AG09319 (cell line): ENCODE measurements around the gene TSPAN14.

Experiments used
- DNase-seq: peaks from one replicate; pipeline ENCODE4 v3.0.0-alpha.2; 2010; ENCODE audit warnings: low read depth; ENCODE audit errors: extremely low read depth
- TF ChIP-seq, protein P1 (sequence below): IDR thresholded peaks from 2 replicates; pipeline ENCODE4 v1.5.1; 2011; ENCODE audit warnings: low read depth, mild to moderate bottlenecking, inconsistent platforms, low read length, moderate library complexity

The TSPAN14 gene

DNA sequence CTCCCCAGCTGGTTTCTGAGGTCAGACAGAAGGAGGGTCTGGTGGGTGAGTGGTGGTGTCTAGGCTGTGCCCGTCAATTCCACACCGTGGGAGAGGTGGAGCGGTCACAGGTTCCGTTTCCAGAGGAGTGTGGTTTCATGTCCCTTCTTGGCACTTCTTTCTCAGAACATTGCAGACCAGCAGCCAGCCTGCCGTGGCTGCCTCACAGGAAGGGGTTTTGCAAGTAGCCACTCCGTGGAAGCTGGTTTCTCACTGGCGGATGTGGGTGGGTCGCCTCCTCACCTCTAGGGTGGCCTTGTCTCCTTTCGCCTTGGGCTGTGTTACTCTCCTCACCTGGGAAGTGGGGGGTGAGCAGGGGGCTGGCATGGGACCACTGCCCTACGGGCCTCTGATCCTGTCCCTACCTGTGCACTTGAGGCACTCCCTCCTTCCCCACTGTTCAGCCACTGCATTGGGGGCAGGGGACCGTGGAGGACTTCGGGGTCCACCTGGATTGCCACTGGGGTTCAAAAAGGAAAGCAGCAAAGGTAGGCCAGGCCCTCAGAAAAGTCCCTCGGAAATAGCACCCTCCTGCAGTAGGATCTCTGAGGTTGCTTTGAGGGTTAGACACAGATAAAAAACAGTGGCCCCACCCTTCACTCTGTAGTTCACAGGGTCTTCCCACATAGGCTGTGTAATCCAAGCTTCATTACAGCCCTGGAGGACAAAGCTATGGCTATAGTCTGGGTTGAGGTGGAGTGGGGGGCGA, 33.9 kb downstream of the TSPAN14 start:
- TF ChIP-seq, protein P1, sequence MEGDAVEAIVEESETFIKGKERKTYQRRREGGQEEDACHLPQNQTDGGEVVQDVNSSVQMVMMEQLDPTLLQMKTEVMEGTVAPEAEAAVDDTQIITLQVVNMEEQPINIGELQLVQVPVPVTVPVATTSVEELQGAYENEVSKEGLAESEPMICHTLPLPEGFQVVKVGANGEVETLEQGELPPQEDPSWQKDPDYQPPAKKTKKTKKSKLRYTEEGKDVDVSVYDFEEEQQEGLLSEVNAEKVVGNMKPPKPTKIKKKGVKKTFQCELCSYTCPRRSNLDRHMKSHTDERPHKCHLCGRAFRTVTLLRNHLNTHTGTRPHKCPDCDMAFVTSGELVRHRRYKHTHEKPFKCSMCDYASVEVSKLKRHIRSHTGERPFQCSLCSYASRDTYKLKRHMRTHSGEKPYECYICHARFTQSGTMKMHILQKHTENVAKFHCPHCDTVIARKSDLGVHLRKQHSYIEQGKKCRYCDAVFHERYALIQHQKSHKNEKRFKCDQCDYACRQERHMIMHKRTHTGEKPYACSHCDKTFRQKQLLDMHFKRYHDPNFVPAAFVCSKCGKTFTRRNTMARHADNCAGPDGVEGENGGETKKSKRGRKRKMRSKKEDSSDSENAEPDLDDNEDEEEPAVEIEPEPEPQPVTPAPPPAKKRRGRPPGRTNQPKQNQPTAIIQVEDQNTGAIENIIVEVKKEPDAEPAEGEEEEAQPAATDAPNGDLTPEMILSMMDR = no peak
- DNase-seq = no peak

DNA sequence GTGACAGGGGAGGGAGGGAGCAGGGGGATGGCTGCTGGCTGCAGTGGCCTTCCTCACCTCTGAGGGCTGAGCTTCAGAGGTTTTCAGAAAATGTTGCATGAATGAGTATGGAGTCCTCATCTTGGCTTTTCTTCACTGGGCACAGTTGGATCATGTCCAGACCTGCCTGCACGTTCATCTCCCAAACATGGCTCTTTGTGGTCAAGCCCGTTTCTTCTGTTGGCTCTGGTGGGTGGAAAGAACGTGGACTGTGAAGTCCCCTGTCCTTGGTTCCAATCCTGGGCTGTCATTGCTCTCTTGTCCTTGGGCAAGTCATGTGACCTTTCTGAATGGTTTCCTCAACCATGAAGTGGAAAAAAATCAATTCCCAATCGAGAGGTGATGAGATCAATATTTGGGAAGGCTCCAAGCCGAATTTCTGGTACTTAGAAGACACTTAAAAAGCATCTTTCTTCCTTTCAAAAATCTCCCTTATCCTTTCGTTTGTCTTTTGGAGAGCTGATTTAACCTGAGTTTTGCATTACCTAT, 34.5 kb downstream of the TSPAN14 start:
- no peak for DNase-seq
- TF ChIP-seq, protein P1 = no peak

DNA sequence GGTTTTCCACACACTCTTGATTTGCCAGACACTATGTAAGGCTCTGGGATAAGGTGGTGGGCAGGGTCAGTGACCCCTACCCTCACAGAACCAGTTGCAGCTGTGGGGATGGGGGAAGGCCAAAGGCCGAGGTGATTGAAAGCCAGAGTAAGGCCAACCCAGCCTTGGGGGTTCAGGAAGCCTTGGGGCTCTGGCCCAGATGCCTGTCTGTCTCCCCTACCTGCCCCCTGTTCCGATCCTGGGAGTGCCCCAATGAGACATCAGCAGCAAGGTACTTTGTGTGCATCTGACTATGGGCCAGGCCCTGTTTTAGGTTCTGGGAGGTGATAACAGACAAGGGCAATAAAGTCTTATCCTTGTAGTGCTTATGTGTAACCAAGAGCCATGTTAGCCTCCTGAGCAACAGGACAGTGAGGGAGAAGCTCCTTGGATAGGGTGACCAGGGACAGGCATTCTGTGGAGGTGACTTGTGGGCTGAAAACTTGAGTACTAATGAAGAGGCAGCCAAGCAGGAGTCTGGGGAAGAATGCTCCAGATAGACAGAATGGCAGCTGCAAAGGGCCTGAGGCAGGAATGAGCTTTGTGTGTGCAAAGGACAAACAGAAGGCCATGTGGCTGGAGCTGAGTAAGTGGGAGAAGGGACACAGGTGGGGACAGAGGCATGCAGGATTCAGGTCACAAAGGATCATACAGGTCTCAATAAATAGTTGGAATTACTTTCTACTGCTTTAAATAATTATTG, 35.4 kb downstream of the TSPAN14 start:
- TF ChIP-seq, protein P1 = no peak
- no peak for DNase-seq

DNA sequence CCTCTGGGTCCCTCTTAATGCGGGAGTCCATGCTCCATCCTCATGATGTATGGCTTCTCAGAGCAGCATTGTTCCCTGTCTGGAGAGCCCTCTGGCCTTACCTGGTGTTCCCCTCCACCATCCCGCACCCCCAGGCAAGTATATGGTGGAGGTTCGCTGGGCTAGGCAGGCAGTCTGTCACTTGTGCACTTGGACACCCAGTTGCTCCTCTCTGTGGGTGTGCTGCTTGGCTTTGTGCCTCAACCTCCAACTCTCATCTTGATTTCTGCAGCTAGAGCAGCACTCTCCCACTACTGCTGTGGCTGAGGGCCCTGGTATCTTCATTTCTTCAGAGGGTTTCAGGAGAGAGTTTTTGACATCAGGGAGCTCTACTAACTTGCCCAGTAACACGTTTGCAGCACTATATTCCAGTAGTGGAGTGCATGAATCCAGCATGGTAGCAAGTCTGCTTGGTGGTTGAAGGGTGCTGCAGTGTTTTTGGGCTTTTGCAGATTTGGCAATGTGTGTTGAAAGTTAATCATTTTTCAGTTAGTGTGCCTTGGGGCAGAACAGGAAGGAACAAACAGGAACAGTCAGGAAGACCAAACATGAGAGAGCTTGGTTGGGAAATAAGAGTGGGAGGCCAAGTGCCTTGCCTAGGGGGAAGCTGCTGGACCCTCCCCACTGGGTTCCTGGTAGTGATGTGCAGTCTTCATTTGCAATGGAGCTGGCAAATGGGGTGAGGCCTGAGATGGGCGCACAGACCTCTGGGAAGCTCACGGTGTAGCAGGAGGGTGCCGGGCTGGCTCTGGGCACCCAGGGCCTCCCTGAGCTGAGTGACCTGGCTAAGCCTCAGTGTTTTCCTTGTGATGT, 37.4 kb downstream of the TSPAN14 start:
- DNase-seq = no peak
- TF ChIP-seq, protein P1 = no peak

DNA sequence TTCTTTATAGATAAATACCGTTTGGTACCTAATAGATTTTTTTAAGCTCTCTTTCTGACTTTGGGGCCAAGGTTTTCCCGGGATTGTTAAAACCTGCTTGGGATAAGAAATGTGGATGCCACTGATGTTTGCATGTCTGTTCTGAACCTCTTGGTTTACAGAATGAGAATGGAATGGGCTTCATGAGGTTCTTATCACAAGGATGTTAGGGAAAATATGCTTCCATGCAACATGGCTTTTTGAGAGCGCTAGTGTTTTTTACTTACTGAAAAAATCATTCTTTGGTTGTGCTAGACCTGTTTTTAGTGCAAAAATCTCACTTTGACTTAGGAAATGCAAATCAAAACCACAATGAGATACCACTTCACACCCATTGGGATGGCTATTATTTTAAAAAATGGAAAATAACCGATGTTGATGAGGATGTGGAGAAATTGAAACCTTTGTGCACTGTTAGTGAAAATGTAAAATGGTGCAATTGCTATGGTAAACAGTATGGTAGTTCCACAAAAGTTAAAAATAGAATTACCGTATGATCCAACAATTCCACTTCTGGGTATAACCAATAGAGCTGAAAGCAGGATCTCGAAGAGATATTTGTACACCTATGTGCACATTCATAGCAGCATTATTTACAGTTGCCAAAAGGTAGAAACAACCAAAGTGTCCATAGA, 38.9 kb downstream of the TSPAN14 start:
- TF ChIP-seq, protein P1 = no peak
- no peak for DNase-seq

DNA sequence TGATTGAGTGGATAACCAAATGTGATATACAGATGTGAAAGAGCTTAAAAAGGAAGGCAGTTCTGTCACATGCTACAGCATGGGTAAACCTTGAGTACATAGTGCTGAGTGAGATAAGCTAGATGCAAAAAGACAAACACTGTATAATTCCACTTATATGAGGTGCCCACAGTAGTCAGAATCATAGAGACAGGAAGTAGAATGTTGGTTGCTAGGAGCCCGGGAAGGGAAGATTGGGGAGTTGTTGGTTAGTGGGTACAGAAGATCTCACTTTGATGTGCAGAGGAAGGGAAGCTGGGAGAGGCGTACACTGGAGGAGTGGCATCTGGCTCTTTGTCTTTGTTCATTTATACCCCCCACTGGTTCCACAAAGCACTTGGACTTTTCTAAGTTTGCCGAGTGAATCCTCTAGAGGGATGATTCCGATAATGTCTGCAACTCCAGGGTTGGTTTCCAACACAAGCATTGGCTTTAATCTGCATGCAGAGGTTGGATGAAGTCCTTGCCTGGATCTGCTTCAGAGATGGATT, 39.5 kb downstream of the TSPAN14 start:
- TF ChIP-seq, protein P1 = no peak
- peak; percentile 29 for DNase-seq
